SJCRH30 (cell line): Measurements from ENCODE around the gene ZNF329. TPM values are rescaled to one million over a fixed set of nuclear protein-coding genes. Genes with fewer than 3 reads are reported as not detected.
A peak's percentile ranks its signal among the peaks of the same experiment; 100 is the strongest.

Experiments
- DNase-seq, 2 experiments: peaks; one replicate each; pipeline ENCODE4 v3.0.0-alpha.2; 2015 to 2020
- H3K27ac ChIP-seq: fragments of 250-450 bp; sonication (Bioruptor Pico); 2 replicates; pipeline ENCODE4 v1.5.1; 2020; ENCODE audit warnings: mild to moderate bottlenecking, moderate library complexity
- H3K27me3 ChIP-seq: fragments of 250-450 bp; sonication (Bioruptor Pico); 2 replicates; pipeline ENCODE4 v1.5.1; 2020; ENCODE audit warnings: mild to moderate bottlenecking, moderate library complexity
- H3K36me3 ChIP-seq: fragments of 250-450 bp; sonication (Bioruptor Pico); 2 replicates; pipeline ENCODE4 v1.5.1; 2020; ENCODE audit warnings: mild to moderate bottlenecking, moderate library complexity
- H3K4me1 ChIP-seq: fragments of 250-450 bp; sonication (Bioruptor Pico); 2 replicates; pipeline ENCODE4 v1.5.1; 2020; ENCODE audit warnings: mild to moderate bottlenecking, moderate library complexity
- H3K4me3 ChIP-seq: fragments of 250-450 bp; sonication (Bioruptor Pico); 2 replicates; pipeline ENCODE4 v1.5.1; 2020; ENCODE audit warnings: mild to moderate bottlenecking, moderate library complexity
- H3K9me3 ChIP-seq: fragments of 250-450 bp; sonication (Bioruptor Pico); replicated peaks from 2 replicates; pipeline ENCODE4 v1.5.1; 2020; ENCODE audit warnings: mild to moderate bottlenecking, moderate library complexity
- total RNA-seq: library from RNA; depleted of rRNA; stranded (reverse); fragments of >200 nt; shearing (Covaris generic); gene quantifications from 2 replicates; pipeline ENCODE4 v1.2.3, GENCODE V29; 2014; rRNA removed

The ZNF329 gene
- total RNA-seq, 1 experiment from 2014 or later, result 9.3 TPM

GRCh38 chr19:58095328-58095727 is 55.3 kb downstream of the ZNF329 start:
- peaks cover 7% of the 10 kb centered on the region for H3K9me3 ChIP-seq

GRCh38 chr19:58093071-58093470 is 57.5 kb downstream of the ZNF329 start:
- no peak overlapping the region for H3K27ac ChIP-seq
- peaks cover 3% of the 10 kb centered on the region; the same call in 1 of the 2 replicates for H3K4me1 ChIP-seq
- H3K9me3 ChIP-seq, result no peaks in the 10 kb centered on the region; the same call in none of the 2 replicates
- H3K36me3 ChIP-seq, result no peaks in the 10 kb centered on the region
- H3K4me3 ChIP-seq, result no peak overlapping the region
- no peak for DNase-seq
- H3K27me3 ChIP-seq, result no peaks in the 10 kb centered on the region

More at GRCh38 chr19:58095328-58095727, 55.3 kb downstream of the ZNF329 start:
- Histone ChIP-seq H3K36me3 (no peaks in the 10 kb centered on the region), H3K27ac (no peak overlapping the region), H3K4me3 (no peak overlapping the region), H3K27me3 (no peaks in the 10 kb centered on the region), H3K4me1 (peaks cover 6% of the 10 kb centered on the region; the same call in 1 of the 2 replicates)
- no peak for DNase-seq

- H3K36me3 ChIP-seq, result no peaks in the 10 kb centered on the region
- DNase-seq, result peak; percentile 79 to 82
These were observed 59.2 kb downstream of the ZNF329 start for GRCh38 chr19:58091251-58091995.

GRCh38 chr19:58089846-58090245 is 60.7 kb downstream of the ZNF329 start:
- no peak for DNase-seq

More at GRCh38 chr19:58091251-58091995, 59.2 kb downstream of the ZNF329 start:
- H3K4me3 ChIP-seq, result no peak overlapping the region
- H3K27ac ChIP-seq, result peak overlapping the region; percentile 28; the same call in 1 of the 2 replicates
- H3K9me3 ChIP-seq, result no peaks in the 10 kb centered on the region; the same call in none of the 2 replicates
- no peaks in the 10 kb centered on the region for H3K27me3 ChIP-seq
- H3K4me1 ChIP-seq, result peaks cover 3% of the 10 kb centered on the region; the same call in 1 of the 2 replicates

GRCh38 chr19:58088521-58089052 is 62.0 kb downstream of the ZNF329 start:
- Histone ChIP-seq H3K4me1 (peaks cover 3% of the 10 kb centered on the region; the same call in 1 of the 2 replicates), H3K36me3 (no peaks in the 10 kb centered on the region), H3K4me3 (no peak overlapping the region), H3K27me3 (no peaks in the 10 kb centered on the region), H3K9me3 (no peaks in the 10 kb centered on the region; the same call in 1 of the 2 replicates), H3K27ac (no peak overlapping the region)
- no peak for DNase-seq

More at GRCh38 chr19:58089846-58090245, 60.7 kb downstream of the ZNF329 start:
- no peak overlapping the region for H3K27ac ChIP-seq
- H3K36me3 ChIP-seq, result no peaks in the 10 kb centered on the region
- peaks cover 3% of the 10 kb centered on the region; the same call in 1 of the 2 replicates for H3K4me1 ChIP-seq
- no peaks in the 10 kb centered on the region for H3K27me3 ChIP-seq
- H3K9me3 ChIP-seq, result no peaks in the 10 kb centered on the region; the same call in 1 of the 2 replicates
- H3K4me3 ChIP-seq, result no peak overlapping the region

- no peaks in the 10 kb centered on the region for H3K27me3 ChIP-seq
- H3K9me3 ChIP-seq, result no peaks in the 10 kb centered on the region; the same call in 1 of the 2 replicates
- H3K27ac ChIP-seq, result no peak overlapping the region
- H3K4me3 ChIP-seq, result no peak overlapping the region
- no peaks in the 10 kb centered on the region for H3K36me3 ChIP-seq
- H3K4me1 ChIP-seq, result peaks cover 3% of the 10 kb centered on the region; the same call in 1 of the 2 replicates
- DNase-seq, result no peak
These were observed 63.5 kb downstream of the ZNF329 start for GRCh38 chr19:58086825-58087710.

GRCh38 chr19:58085348-58085875 is 65.2 kb downstream of the ZNF329 start:
- DNase-seq, result no peak
- no peaks in the 10 kb centered on the region for H3K36me3 ChIP-seq
- no peaks in the 10 kb centered on the region; the same call in 1 of the 2 replicates for H3K9me3 ChIP-seq
- no peaks in the 10 kb centered on the region for H3K27me3 ChIP-seq
- H3K27ac ChIP-seq, result no peak overlapping the region
- no peaks in the 10 kb centered on the region for H3K4me1 ChIP-seq
- H3K4me3 ChIP-seq, result no peak overlapping the region

- H3K4me3 ChIP-seq, result no peak overlapping the region
- DNase-seq, result no peak
- H3K27me3 ChIP-seq, result no peaks in the 10 kb centered on the region
- H3K9me3 ChIP-seq, result no peaks in the 10 kb centered on the region; the same call in 1 of the 2 replicates
- no peaks in the 10 kb centered on the region for H3K36me3 ChIP-seq
- no peak overlapping the region for H3K27ac ChIP-seq
- no peaks in the 10 kb centered on the region for H3K4me1 ChIP-seq
These were observed 65.8 kb downstream of the ZNF329 start for GRCh38 chr19:58084596-58085347.

GRCh38 chr19:58083021-58083420 is 67.6 kb downstream of the ZNF329 start:
- H3K27ac ChIP-seq, result no peak overlapping the region
- H3K9me3 ChIP-seq, result no peaks in the 10 kb centered on the region; the same call in 1 of the 2 replicates
- no peak for DNase-seq
- no peaks in the 10 kb centered on the region for H3K4me1 ChIP-seq
- H3K27me3 ChIP-seq, result no peaks in the 10 kb centered on the region
- H3K36me3 ChIP-seq, result no peaks in the 10 kb centered on the region
- H3K4me3 ChIP-seq, result no peak overlapping the region

- no peaks in the 10 kb centered on the region for H3K27me3 ChIP-seq
- no peak overlapping the region for H3K27ac ChIP-seq
- H3K4me1 ChIP-seq, result no peaks in the 10 kb centered on the region
- H3K36me3 ChIP-seq, result no peaks in the 10 kb centered on the region
- H3K4me3 ChIP-seq, result no peak overlapping the region
- no peaks in the 10 kb centered on the region; the same call in 1 of the 2 replicates for H3K9me3 ChIP-seq
- no peak for DNase-seq
These were observed 70.8 kb downstream of the ZNF329 start for GRCh38 chr19:58079792-58080191.

Other genes with a start within 250 kb of the ZNF329 start
- 15.6 and 16.1 TPM in 2 replicates for gene ZNF417, start 234.2 kb downstream of the ZNF329 start, total RNA-seq
- gene ZNF418, start 215.4 kb downstream of the ZNF329 start, total RNA-seq, result 1.4 and 1.8 TPM in 2 replicates
- gene ZNF256, start 203.1 kb downstream of the ZNF329 start, total RNA-seq, result 11.5 and 11.6 TPM in 2 replicates
- gene C19orf18, start 176.3 kb downstream of the ZNF329 start, total RNA-seq, result 0.16 and 0.18 TPM in 2 replicates
- 10.3 and 12.6 TPM in 2 replicates for gene ZNF606, start 148.0 kb downstream of the ZNF329 start, total RNA-seq
- not detected in 2 replicates for gene ZSCAN1, start 116.8 kb downstream of the ZNF329 start, total RNA-seq
- 0.43 and 0.45 TPM in 2 replicates for gene ZNF135, start 91.5 kb downstream of the ZNF329 start, total RNA-seq
- 17.5 and 17.9 TPM in 2 replicates for gene ZSCAN18, start 52.6 kb downstream of the ZNF329 start, total RNA-seq
- gene ZNF274, start 32.3 kb upstream of the ZNF329 start, total RNA-seq, result 19.3 and 23.3 TPM in 2 replicates
- gene ZNF544, start 78.1 kb upstream of the ZNF329 start, total RNA-seq, result 40.5 and 46.1 TPM in 2 replicates
- 12.7 and 13.4 TPM in 2 replicates for gene ZNF8, start 128.2 kb upstream of the ZNF329 start, total RNA-seq
- 45.0 and 47.4 TPM in 2 replicates for gene ERVK3-1, start 154.6 kb upstream of the ZNF329 start, total RNA-seq
- gene ZSCAN22, start 176.2 kb upstream of the ZNF329 start, total RNA-seq, result 4.7 and 5.0 TPM in 2 replicates
- gene A1BG, start 202.7 kb upstream of the ZNF329 start, total RNA-seq, result 9.7 and 10.2 TPM in 2 replicates
- 0.45 and 0.73 TPM in 2 replicates for gene ZNF497, start 212.0 kb upstream of the ZNF329 start, total RNA-seq
- gene ZNF837, start 230.2 kb upstream of the ZNF329 start, total RNA-seq, result 0.30 and 0.47 TPM in 2 replicates
- 1,942 and 2,376 TPM in 2 replicates for gene RPS5, start 236.5 kb upstream of the ZNF329 start, total RNA-seq
- gene RNF225, start 244.9 kb upstream of the ZNF329 start, total RNA-seq, result 0.20 and 0.38 TPM in 2 replicates